ENCODE data around the gene CCDC171.

- TF ChIP-seq CTCF (conservative IDR thresholded peaks at IDR 0.05; ENCODE audit: low read length) (no peak), EZH2phosphoT487 (IDR thresholded peaks at IDR 0.05; ENCODE audit: borderline replicate concordance, low read depth, low read length) (no peak)
These were observed 23.1 kb upstream of the CCDC171 start for GRCh38 chr9:15529566-15530324.
